ENCODE data around the gene PRKAA1. TPM values are rescaled to one million over a fixed set of nuclear protein-coding genes. Genes with fewer than 3 reads are reported as not detected.

Gene PRKAA1
- total and polyA plus RNA-seq, 2 of the 4 experiments (the other 2 are of a cell fraction), result 47.7 to 94.1 TPM

DNA sequence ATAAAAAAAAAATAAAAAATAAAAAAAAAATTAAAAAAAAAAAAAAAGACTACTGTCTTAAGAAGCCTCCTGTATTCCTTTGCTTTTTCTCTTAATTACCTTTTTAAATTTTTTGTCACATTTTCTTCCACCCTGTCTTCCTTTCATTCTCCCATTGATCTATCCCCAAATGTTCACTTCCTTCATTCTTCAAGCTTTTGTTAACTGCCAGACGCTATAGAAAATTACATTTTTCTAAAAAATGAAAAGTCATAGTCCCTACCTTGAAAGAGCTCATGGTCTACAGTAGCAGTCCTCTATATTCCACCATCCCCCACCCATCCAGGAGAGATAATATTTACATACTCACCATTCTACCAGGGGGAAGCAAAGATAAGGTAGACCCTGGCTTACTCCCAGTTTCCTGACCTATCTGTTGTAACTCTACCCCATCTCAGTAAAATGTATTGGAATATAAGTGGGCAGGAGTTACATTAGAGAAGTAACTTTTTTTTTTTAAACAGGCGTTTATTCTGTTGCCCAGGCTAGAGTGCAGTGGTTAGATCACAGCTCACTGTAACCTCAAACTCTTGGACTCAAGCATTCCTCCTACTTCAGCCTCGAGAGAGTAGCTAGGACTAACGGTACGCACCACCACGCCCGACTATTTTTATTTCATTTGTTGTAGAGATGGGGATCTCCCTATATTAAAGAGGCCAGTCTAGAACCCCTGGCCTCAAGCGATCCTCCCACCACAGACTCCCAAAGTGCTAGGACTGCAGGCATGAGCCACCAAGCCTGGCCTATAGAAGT, 3.8 kb upstream of the PRKAA1 start:
- H3K56ac ChIP-seq (ENCODE audit: extremely low read depth, insufficient read depth, low read length), result no peak overlapping the region
- BruUV-seq (replicated peaks), result no TSS peak
- TF ChIP-seq BHLHE40 (IDR thresholded peaks at IDR 0.05; ENCODE audit: low read depth, low read length), result no peak
- no peak for TF ChIP-seq RFX5 (IDR thresholded peaks at IDR 0.05; ENCODE audit: low read depth, low read length)
- no peak for TF ChIP-seq CHD1 (IDR thresholded peaks at IDR 0.05; ENCODE audit: low read depth, low read length)
- no peak for TF ChIP-seq NFE2L2 (IDR thresholded peaks at IDR 0.05; ENCODE audit: low read depth, low read length)
- no peak for TF ChIP-seq MAZ (IDR thresholded peaks at IDR 0.05; ENCODE audit: borderline replicate concordance, low read depth, low read length)
- CTCF ChIA-PET, result no interaction called here
- H2BK20ac ChIP-seq (ENCODE audit: low read depth, low read length), result no peak overlapping the region
- DNase-seq (no peak), ATAC-seq (ENCODE audit: low read depth) (no peak)
- no peak overlapping the region for H2AK9ac ChIP-seq (replicated peaks; ENCODE audit: low read depth, low read length, poor library complexity)
- peaks cover 0 to 15% of the 10 kb centered on the region in 2 experiments; a peak in 2 of 4 replicates for H3K79me1 ChIP-seq (ENCODE audit: low read depth in 1 of 2, low read length in 2 of 2)
- in situ Hi-C loops (cut with MboI; ENCODE audit: low sequenced_read_pairs) (no loop called here), intact Hi-C loops (cut with micrococcal nuclease) (no loop called here), dilution Hi-C loops (cut with HindIII; ENCODE audit: low sequenced_read_pairs, unreplicated experiment) (no loop called here)
- no peaks in the 10 kb centered on the region for H3K9me3 ChIP-seq (ENCODE audit: control insufficient read depth, insufficient read depth, low read length)
- no peaks in the 10 kb centered on the region for H3K9me1 ChIP-seq (ENCODE audit: insufficient read depth, low read length)
- POLR2A ChIA-PET (ENCODE audit: unreplicated experiment), result no interaction called here
- no peak overlapping the region for H2AK5ac ChIP-seq (ENCODE audit: low read depth, low read length)
- H3K23ac ChIP-seq (ENCODE audit: low read depth, low read length), result no peak overlapping the region
- H3K4ac ChIP-seq (ENCODE audit: low read depth, low read length), result no peak overlapping the region
- no peak overlapping the region for H4K91ac ChIP-seq (ENCODE audit: insufficient read depth, low read depth, low read length)
- H3K4me1 ChIP-seq (ENCODE audit: control insufficient read depth, insufficient read depth, low read length), result no peaks in the 10 kb centered on the region
- H3K18ac ChIP-seq (ENCODE audit: low read depth, low read length), result no peak overlapping the region
- H2BK15ac ChIP-seq (ENCODE audit: low read depth, low read length), result no peak overlapping the region
- H4K20me1 ChIP-seq (ENCODE audit: insufficient read depth, low read length), result peaks cover 7% of the 10 kb centered on the region
- H3K9ac ChIP-seq (ENCODE audit: low read depth, low read length), result no peak overlapping the region
- no CpG with 5 or more reads among the region's 8 CpGs for WGBS, 2 experiments (ENCODE audit: extremely low coverage in 2 of 2, insufficient read length in 1 of 2)
- H3K4me2 ChIP-seq (ENCODE audit: low read depth, low read length), result no peak overlapping the region
- no peak overlapping the region for H4K8ac ChIP-seq (ENCODE audit: low read depth in 2 of 2, low read length in 2 of 2)
- no peak overlapping the region for H4K5ac ChIP-seq (ENCODE audit: low read depth, low read length)
- H2AFZ ChIP-seq (replicated peaks; ENCODE audit: low read length, poor library complexity), result no peak overlapping the region
- H3K4me3 ChIP-seq (ENCODE audit: insufficient read depth, low read depth, low read length), result no peak overlapping the region
- no peak overlapping the region for H2BK5ac ChIP-seq (ENCODE audit: low read depth, low read length, poor library complexity, severe bottlenecking)
- no peak overlapping the region for H3K14ac ChIP-seq (replicated peaks; ENCODE audit: low read depth, low read length)
- no peaks in the 10 kb centered on the region for H3K27me3 ChIP-seq (ENCODE audit: control insufficient read depth, insufficient read depth, low read length)
- H2BK120ac ChIP-seq (ENCODE audit: low read depth, low read length), result no peak overlapping the region
- H3K36me3 ChIP-seq (ENCODE audit: control insufficient read depth, insufficient read depth, low read length), result no peaks in the 10 kb centered on the region
- H3K27ac ChIP-seq (ENCODE audit: insufficient read depth, low read length), result no peak overlapping the region
